SK-N-SH treated with all-trans-retinoic acid at 6 μM for 48 hours (cell line): ENCODE measurements around the gene CDK5RAP3.

Source experiments
- ARNTL ChIP-seq: fragments of 450-650 bp; formaldehyde crosslinking; IDR thresholded peaks from 2 replicates; pipeline ENCODE4 v1.5.0; 2020; ENCODE audit warnings: low read depth, mild to moderate bottlenecking, moderate library complexity, borderline replicate concordance
- CREB5 ChIP-seq: fragments of 250-450 bp; sonication (Bioruptor Pico); IDR thresholded peaks from 2 replicates; pipeline ENCODE4 v1.5.1; 2020; ENCODE audit warnings: low read depth, mild to moderate bottlenecking, moderate library complexity
- CSRNP3 ChIP-seq: fragments of 250-450 bp; sonication (Bioruptor Pico); IDR thresholded peaks from 2 replicates; pipeline ENCODE4 v1.5.1; 2021; ENCODE audit warnings: mild to moderate bottlenecking, moderate library complexity
- GLIS3 ChIP-seq: fragments of 250-450 bp; sonication (Bioruptor Pico); IDR thresholded peaks from 2 replicates; pipeline ENCODE4 v1.5.0; 2020; ENCODE audit warnings: mild to moderate bottlenecking, moderate library complexity
- PATZ1 ChIP-seq: fragments of 250-450 bp; sonication (Bioruptor Pico); IDR thresholded peaks from 2 replicates; pipeline ENCODE4 v1.8.0; 2020; ENCODE audit warnings: mild to moderate bottlenecking, moderate library complexity, borderline replicate concordance
- TOX ChIP-seq: fragments of 250-450 bp; sonication (Bioruptor Pico); IDR thresholded peaks from 2 replicates; pipeline ENCODE4 v1.8.0; 2021; ENCODE audit warnings: mild to moderate bottlenecking, moderate library complexity, borderline replicate concordance
- TSHZ2 ChIP-seq: fragments of 250-450 bp; sonication (Bioruptor Pico); IDR thresholded peaks from 2 replicates; pipeline ENCODE4 v1.5.0; 2020; ENCODE audit warnings: mild to moderate bottlenecking, moderate library complexity
- ZFP3 ChIP-seq: fragments of 250-450 bp; sonication (Bioruptor Pico); IDR thresholded peaks from 2 replicates; pipeline ENCODE4 v1.5.0; 2020; ENCODE audit warnings: mild to moderate bottlenecking, moderate library complexity
- ZNF565 ChIP-seq: fragments of 450-650 bp; formaldehyde crosslinking; conservative IDR thresholded peaks from 2 replicates; pipeline ENCODE4 v1.5.0; 2020; ENCODE audit warnings: low read depth, mild to moderate bottlenecking, moderate library complexity

GRCh38 chr17:48012654-48013053 lies 41.7 kb downstream of the CDK5RAP3 start:
- no peak for TF ChIP-seq TOX
- TF ChIP-seq CSRNP3 (CRISPR knock-in tag): no peak
- no peak for TF ChIP-seq ZNF565 (CRISPR knock-in tag)
- no peak; the same call in 1 of the 2 replicates for TF ChIP-seq TSHZ2
- TF ChIP-seq ZFP3 (CRISPR knock-in tag): no peak
- no peak for TF ChIP-seq CREB5
- TF ChIP-seq ARNTL (CRISPR knock-in tag): no peak
- TF ChIP-seq GLIS3 (CRISPR knock-in tag): no peak
- TF ChIP-seq PATZ1 (CRISPR knock-in tag): no peak
